Right renal cortex interstitium (tissue), 3 donors: Measurements from ENCODE around the gene UNG. TPM values are rescaled to one million over a fixed set of nuclear protein-coding genes. Genes with fewer than 3 reads are reported as not detected.
A peak's percentile ranks its signal among the peaks of the same experiment; 100 is the strongest.
"Not testable (repeated sequence)": the region's sequence is repeated elsewhere in the genome, so short reads cannot be mapped to it uniquely, and the experiment has no call there.

Source experiments
- DNase-seq, 3 donors: peaks; one replicate each; pipeline ENCODE4 v3.0.0-alpha.2; 2013; ENCODE audit warnings: low read depth in 3 of 3, low spot score in 2 of 3
- polyA plus RNA-seq, 3 donors: library from polyadenylated mRNA; unstranded; fragments of 120-200 nt; gene quantifications; one replicate each; pipeline ENCODE4 v1.2.1, GENCODE V29; 2013; ENCODE audit not compliant: insufficient read length in 3 of 3

The UNG gene
- 10 to 100 TPM; 65.1 to 67.3 (median 66.1) TPM for polyA plus RNA-seq

GRCh38 chr12:109097435-109098182 lies at the start of gene UNG:
TSS of gene UNG (plus strand) at chr12:109097597. CDS start at chr12:109097680, 83 bp downstream.
- peak in 2 of 3 donors; percentile 86 to 96 for DNase-seq

GRCh38 chr12:109048706-109049105 lies 48.7 kb upstream of the UNG start:
- not testable (repeated sequence) for DNase-seq

- DNase-seq, result not testable (repeated sequence)
Observed at GRCh38 chr12:109049794-109050193, 47.6 kb upstream of the UNG start.

GRCh38 chr12:109052097-109052413 lies 45.3 kb upstream of the UNG start:
- no peak for DNase-seq

- DNase-seq, result peak; percentile 73 to 78 (median 78)
Observed at GRCh38 chr12:109052414-109053323, 44.7 kb upstream of the UNG start, which contains the start of gene USP30. TSS of gene USP30 (plus strand) at chr12:109052576. CDS start at chr12:109052679, 103 bp downstream.

GRCh38 chr12:109053382-109054123 lies 43.8 kb upstream of the UNG start:
- DNase-seq, result no peak

- DNase-seq, result not testable (repeated sequence)
Observed at GRCh38 chr12:109054124-109054513, 43.3 kb upstream of the UNG start.

- no peak for DNase-seq
Observed at GRCh38 chr12:109054520-109054919, 42.9 kb upstream of the UNG start.

- DNase-seq, result no peak
Observed at GRCh38 chr12:109056891-109057290, 40.5 kb upstream of the UNG start.

GRCh38 chr12:109057376-109057775 lies 40.0 kb upstream of the UNG start:
- DNase-seq, result no peak

- no peak for DNase-seq
Observed at GRCh38 chr12:109058773-109059172, 38.6 kb upstream of the UNG start.

- DNase-seq, result no peak
Observed at GRCh38 chr12:109064143-109064542, 33.3 kb upstream of the UNG start.

GRCh38 chr12:109065154-109065852 lies 32.1 kb upstream of the UNG start:
- DNase-seq, result peak in 1 of 3 donors; percentile 2

GRCh38 chr12:109065853-109066193 lies 31.6 kb upstream of the UNG start:
- DNase-seq, result no peak

GRCh38 chr12:109069307-109070271 lies 27.8 kb upstream of the UNG start:
- DNase-seq, result no peak

GRCh38 chr12:109074866-109075265 lies 22.5 kb upstream of the UNG start:
- DNase-seq, result no peak

- DNase-seq, result no peak
Observed at GRCh38 chr12:109082751-109083150, 14.6 kb upstream of the UNG start.

- no peak for DNase-seq
Observed at GRCh38 chr12:109084425-109084824, 13.0 kb upstream of the UNG start.

- DNase-seq, result no peak
Observed at GRCh38 chr12:109085590-109085989, 11.8 kb upstream of the UNG start.
